ENCODE results near the gene TCP11L2. TPM values are rescaled to one million over a fixed set of nuclear protein-coding genes. Genes with fewer than 3 reads are reported as not detected.
A peak's percentile ranks its signal among the peaks of the same experiment; 100 is the strongest.

The TCP11L2 gene
- total and polyA plus RNA-seq, 9 of the 15 experiments (the other 6 are each of a cell fraction or from before 2014, with no cell fraction given): 0.39 to 4.5 (median 1.3) TPM

- TF ChIP-seq GMEB1 (CRISPR knock-in tag; IDR thresholded peaks at IDR 0.05) (peak; percentile 91), BACH1 (tag; IDR thresholded peaks at IDR 0.05) (no peak), STAG1 (CRISPR knock-in tag; IDR thresholded peaks at IDR 0.05; ENCODE audit: borderline replicate concordance) (no peak), HNRNPUL1 (IDR thresholded peaks at IDR 0.05; ENCODE audit: low read length) (no peak), U2AF2 (optimal IDR thresholded peaks at IDR 0.05; ENCODE audit: low read depth, low read length) (no peak), TCFL5 (CRISPR knock-in tag; conservative IDR thresholded peaks at IDR 0.05) (no peak), MBD1 (CRISPR knock-in tag; IDR thresholded peaks at IDR 0.05) (no peak), SUPT5H (IDR thresholded peaks at IDR 0.05) (peak; percentile 91), HMGXB4 (CRISPR knock-in tag; IDR thresholded peaks at IDR 0.05) (peak; percentile 91; the same call in 1 of the 2 replicates), NR2C1 (IDR thresholded peaks at IDR 0.05) (peak; percentile 51; the same call in 1 of the 2 replicates), NR2C1 (tag; IDR thresholded peaks at IDR 0.05) (peak; percentile 83), ZSCAN29 (IDR thresholded peaks at IDR 0.05) (no peak), TBL1XR1 (IDR thresholded peaks at IDR 0.05; ENCODE audit: low read length in 2 of 2) (peak; percentile 24 to 35; a peak in 1 of 4 replicates), PBX2 (CRISPR knock-in tag; IDR thresholded peaks at IDR 0.05; ENCODE audit: low read depth) (no peak), PBX2 (tag; conservative IDR thresholded peaks at IDR 0.05; ENCODE audit: low read depth) (no peak; the same call in 1 of the 2 replicates), KDM5B (IDR thresholded peaks at IDR 0.05; ENCODE audit: insufficient replicate concordance, low read depth, low read length) (peak; percentile 80), ASH1L (IDR thresholded peaks at IDR 0.05; ENCODE audit: borderline replicate concordance, low read depth, partially characterized antibody) (no peak)
These were observed 55.2 kb downstream of the TCP11L2 start, which contains the start of gene POLR3B (continued) for GRCh38 chr12:106357549-106358395.
